Liver (tissue), 9 donors: ENCODE results near the gene IGF1R. TPM values are rescaled to one million over a fixed set of nuclear protein-coding genes. Genes with fewer than 3 reads are reported as not detected.
"Not testable (repeated sequence)": the region's sequence is repeated elsewhere in the genome, so short reads cannot be mapped to it uniquely, and the experiment has no call there.

Experiments
- DNase-seq: peaks from one replicate; pipeline ENCODE4 v3.0.0-alpha.2; 2017; ENCODE audit warnings: low spot score
- H3K27ac ChIP-seq, 2 donors: one replicate each; pipeline ENCODE4 v1.7.0; 2013; ENCODE audit warnings: inconsistent platforms in 2 of 2, low read length in 2 of 2, control low read depth in 1 of 2, low read depth in 1 of 2, mild to moderate bottlenecking in 1 of 2
- H3K27me3 ChIP-seq, 4 donors: one replicate each; pipeline versions ENCODE4 v1.6.1 to v1.7.0; 2013; ENCODE audit warnings: low read length in 3 of 4, inconsistent platforms in 1 of 4, mild to moderate bottlenecking in 1 of 4, moderate library complexity in 1 of 4; ENCODE audit not compliant: control insufficient read depth in 4 of 4, insufficient read depth in 4 of 4
- H3K36me3 ChIP-seq, 4 donors: one replicate each; pipeline versions ENCODE4 v1.6.1 to v1.7.0; 2013; ENCODE audit warnings: low read length in 3 of 4, mild to moderate bottlenecking in 3 of 4, low read depth in 1 of 4, moderate library complexity in 1 of 4; ENCODE audit not compliant: control insufficient read depth in 4 of 4, insufficient read depth in 3 of 4
- H3K4me1 ChIP-seq, 4 donors: one replicate each; pipeline versions ENCODE4 v1.6.1 to v1.7.0; 2013; ENCODE audit warnings: low read length in 3 of 4, mild to moderate bottlenecking in 3 of 4, moderate library complexity in 1 of 4; ENCODE audit not compliant: control insufficient read depth in 4 of 4, insufficient read depth in 4 of 4
- H3K4me3 ChIP-seq, 3 donors: one replicate each; pipeline versions ENCODE4 v1.6.1 to v1.7.0; 2013; ENCODE audit warnings: low read length in 3 of 3, control low read depth in 1 of 3, low read depth in 1 of 3, mild to moderate bottlenecking in 1 of 3
- H3K9ac ChIP-seq, 2 donors: one replicate each; pipeline ENCODE4 v1.7.0; 2013; ENCODE audit warnings: low read length in 2 of 2, mild to moderate bottlenecking in 2 of 2, moderate library complexity in 2 of 2, control low read depth in 1 of 2, low read depth in 1 of 2
- H3K9me3 ChIP-seq, 4 donors: one replicate each; pipeline versions ENCODE4 v1.6.1 to v1.7.0; 2013; ENCODE audit warnings: low read length in 3 of 4; ENCODE audit not compliant: control insufficient read depth in 4 of 4
- ATF3 ChIP-seq: IDR thresholded peaks from 2 replicates; pipeline ENCODE4 v1.6.1; 2016; ENCODE audit warnings: antibody characterized with exemption
- CTCF ChIP-seq: fragments of 150-350 bp; IDR thresholded peaks from 2 replicates; pipeline ENCODE4 v1.5.1; 2017; ENCODE audit warnings: improper control_type of control experiment, low read depth, low read length; ENCODE audit not compliant: missing input control
- EGR1 ChIP-seq, 2 donors: IDR thresholded peaks; 2 replicates each; pipeline ENCODE4 v1.6.1; 2016 to 2018; ENCODE audit warnings: antibody characterized with exemption in 2 of 2, low read depth in 2 of 2
- HNF4G ChIP-seq: IDR thresholded peaks from 2 replicates; pipeline ENCODE4 v1.6.1; 2016; ENCODE audit warnings: antibody characterized with exemption
- JUND ChIP-seq, 2 donors: IDR thresholded peaks; 2 replicates each; pipeline ENCODE4 v1.6.1; 2016; ENCODE audit warnings: antibody characterized with exemption in 2 of 2
- NR2F2 ChIP-seq: IDR thresholded peaks from 2 replicates; pipeline ENCODE4 v1.6.1; 2016; ENCODE audit warnings: antibody characterized with exemption
- RAD21 ChIP-seq, 2 donors: IDR thresholded peaks; 2 replicates each; pipeline ENCODE4 v1.6.1; 2016; ENCODE audit warnings: antibody characterized with exemption in 2 of 2, mild to moderate bottlenecking in 2 of 2
- REST ChIP-seq: IDR thresholded peaks from 2 replicates; pipeline ENCODE4 v1.6.1; 2016; ENCODE audit warnings: antibody characterized with exemption, mild to moderate bottlenecking
- SP1 ChIP-seq: IDR thresholded peaks from 2 replicates; pipeline ENCODE4 v1.6.1; 2018; ENCODE audit warnings: antibody characterized with exemption, mild to moderate bottlenecking
- TAF1 ChIP-seq: conservative IDR thresholded peaks from 2 replicates; pipeline ENCODE4 v1.6.1; 2016; ENCODE audit warnings: antibody characterized with exemption, mild to moderate bottlenecking
- ZBTB33 ChIP-seq: IDR thresholded peaks from 2 replicates; pipeline ENCODE4 v1.6.1; 2016; ENCODE audit warnings: antibody characterized with exemption
- WGBS: extraction: QIAGEN DNeasy Blood & Tissue Kit; methylation state at CpG from one replicate; pipeline ENCODE4 v1.1.7; 2013; 5-methylcytosine and 5-hydroxymethylcytosine counted together
- polyA plus RNA-seq, 2 donors: library from polyadenylated mRNA; stranded (reverse) in 1 of 2; unstranded in 1 of 2; fragments of 200-250 nt in 1 of 2; fragments of >200 nt in 1 of 2; fragmentation: Nextera tagmentation in 1 of 2; extraction: Ambion mirVana in 1 of 2; gene quantifications; one replicate each; pipeline versions ENCODE4 v1.2.1 to v1.2.3, GENCODE V29; 2013 to 2015
- total RNA-seq, 2 donors: library from RNA; depleted of rRNA; stranded (reverse); fragments of >200 nt; gene quantifications; one replicate each; pipeline ENCODE4 v1.2.3, GENCODE V29; 2014
- TF ChIP-seq, protein P1 (sequence below): IDR thresholded peaks from 2 replicates; pipeline ENCODE4 v1.6.1; 2016; ENCODE audit warnings: antibody characterized with exemption
- donor health status: healthy.
- donor health status: healthy.
- donor health status: healthy.
- donor health status: healthy.
- donor health status: healthy.

The IGF1R gene
- total and polyA plus RNA-seq, 4 donors, result 0.69 to 10.3 (median 3.2) TPM

GRCh38 chr15:98963444-98963843 lies 315.1 kb downstream of the IGF1R start (continued):
- TF ChIP-seq ATF3 (no peak), JUND (IDR thresholded peaks at IDR 0.05) (no peak), HNF4G (no peak), EGR1 (IDR thresholded peaks at IDR 0.05; ENCODE audit: low read depth in 2 of 2) (no peak), SP1 (no peak)

- no peak for TF ChIP-seq REST
- no peak for TF ChIP-seq TAF1
- TF ChIP-seq, protein P1, sequence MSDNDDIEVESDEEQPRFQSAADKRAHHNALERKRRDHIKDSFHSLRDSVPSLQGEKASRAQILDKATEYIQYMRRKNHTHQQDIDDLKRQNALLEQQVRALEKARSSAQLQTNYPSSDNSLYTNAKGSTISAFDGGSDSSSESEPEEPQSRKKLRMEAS, result no peak
- no peak for TF ChIP-seq CTCF
- no peak for TF ChIP-seq NR2F2
- no peak for TF ChIP-seq JUND (IDR thresholded peaks at IDR 0.05)
- no peak for TF ChIP-seq ZBTB33
- TF ChIP-seq RAD21 (IDR thresholded peaks at IDR 0.05), result no peak
- TF ChIP-seq SP1, result no peak
- Histone ChIP-seq H3K36me3 (peaks cover 0 to 7% (median 0%) of the 10 kb centered on the region in 4 donors), H3K27me3 (peaks cover 0 to 2% (median 0%) of the 10 kb centered on the region in 4 donors), H3K4me1 (no peaks in the 10 kb centered on the region), H3K9ac (no peak overlapping the region), H3K9me3 (peaks cover 0 to 12% (median 6%) of the 10 kb centered on the region in 4 donors), H3K27ac (no peak overlapping the region), H3K4me3 (no peak overlapping the region)
- no peak for DNase-seq
- WGBS, result 74% methylated on average over 8 of the region's 8 CpGs
Observed at GRCh38 chr15:98964466-98965133, 316.3 kb downstream of the IGF1R start.

- not testable (repeated sequence) for H3K4me3 ChIP-seq, H3K4me1 ChIP-seq, H3K27ac ChIP-seq, H3K9ac ChIP-seq, H3K36me3 ChIP-seq, H3K27me3 ChIP-seq, DNase-seq
- 89% methylated on average over 4 of the region's 4 CpGs for WGBS
- peaks cover 0 to 12% (median 6%) of the 10 kb centered on the region in 4 donors for H3K9me3 ChIP-seq
Observed at GRCh38 chr15:98965134-98965491, 316.8 kb downstream of the IGF1R start.
